IMR-90 (cell line): ENCODE measurements around the gene CDKL5. TPM values are rescaled to one million over a fixed set of nuclear protein-coding genes. Genes with fewer than 3 reads are reported as not detected.

ENCODE experiments used
- ATAC-seq: fragments of 200-7000 bp; cut with Tn5 transposase; 2 replicates; pipeline ENCODE4 v1.9.1; 2020; ENCODE audit warnings: low read depth, mild to moderate bottlenecking, moderate library complexity
- Bru-seq: library from RNA; stranded (reverse); fragments of 400-500 nt; gene quantifications from one replicate; lab custom pipeline; 2021; lab: Mats Ljungman, UMichigan
- BruChase-seq, 2 experiments: library from RNA; stranded (reverse); fragments of 400-500 nt; gene quantifications; one replicate each; lab custom pipeline; 2021; lab: Mats Ljungman, UMichigan
- BruUV-seq: library from RNA; stranded (reverse); fragments of 400-500 nt; replicated peaks from 2 replicates; lab custom pipeline; 2021; lab: Mats Ljungman, UMichigan
- CTCF ChIA-PET: fragments of 300-600 bp; formaldehyde crosslinking; extraction: SDS; loops from one replicate; lab custom pipeline; 2021; ENCODE audit warnings: antibody characterized with exemption; lab: Yijun Ruan, JAX
- POLR2A ChIA-PET: fragments of 300-600 bp; sonication (Branson Sonifier 250); formaldehyde crosslinking; loops from one replicate; lab custom pipeline; 2022; ENCODE audit warnings: antibody characterized with exemption; ENCODE audit not compliant: unreplicated experiment; lab: Charles Lee
- DNase-seq: peaks from one replicate; pipeline ENCODE4 v3.0.0; 2013
- H2AFZ ChIP-seq: replicated peaks from 2 replicates; pipeline ENCODE3; 2013; ENCODE audit warnings: low read length, mild to moderate bottlenecking; ENCODE audit not compliant: poor library complexity
- H2AK5ac ChIP-seq: 2 replicates; pipeline ENCODE4 v1.6.1; 2013; ENCODE audit warnings: low read depth, low read length, inconsistent platforms
- H2AK9ac ChIP-seq: replicated peaks from 2 replicates; pipeline ENCODE3; 2013; ENCODE audit warnings: mild to moderate bottlenecking, low read depth, low read length, moderate library complexity; ENCODE audit not compliant: poor library complexity
- H2BK120ac ChIP-seq: 2 replicates; pipeline ENCODE4 v1.6.1; 2013; ENCODE audit warnings: low read depth, low read length, inconsistent platforms
- H2BK15ac ChIP-seq: 3 replicates; pipeline ENCODE4 v1.6.1; 2013; ENCODE audit warnings: low read depth, low read length, inconsistent platforms
- H2BK20ac ChIP-seq: 2 replicates; pipeline ENCODE4 v1.6.1; 2013; ENCODE audit warnings: low read depth, mild to moderate bottlenecking, inconsistent platforms, low read length, moderate library complexity
- H2BK5ac ChIP-seq: 2 replicates; pipeline ENCODE4 v1.6.1; 2013; ENCODE audit warnings: mild to moderate bottlenecking, low read depth, low read length, inconsistent platforms; ENCODE audit not compliant: poor library complexity, severe bottlenecking
- H3K14ac ChIP-seq: replicated peaks from 2 replicates; pipeline ENCODE4 v1.6.1; 2013; ENCODE audit warnings: low read depth, low read length, inconsistent platforms
- H3K18ac ChIP-seq: 2 replicates; pipeline ENCODE4 v1.6.1; 2013; ENCODE audit warnings: low read depth, low read length, control low read depth
- H3K23ac ChIP-seq: 2 replicates; pipeline ENCODE4 v1.6.1; 2013; ENCODE audit warnings: low read depth, low read length, inconsistent platforms
- H3K27ac ChIP-seq: 2 replicates; pipeline ENCODE4 v1.5.1; 2013; ENCODE audit warnings: mild to moderate bottlenecking, control low read depth, low read length; ENCODE audit not compliant: insufficient read depth
- H3K27me3 ChIP-seq: 2 replicates; pipeline ENCODE4 v1.6.1; 2013; ENCODE audit warnings: low read length; ENCODE audit not compliant: control insufficient read depth, insufficient read depth
- H3K36me3 ChIP-seq: 2 replicates; pipeline ENCODE4 v1.6.1; 2013; ENCODE audit warnings: low read length, mixed read lengths; ENCODE audit not compliant: control insufficient read depth, insufficient read depth
- H3K4ac ChIP-seq: 2 replicates; pipeline ENCODE4 v1.6.1; 2013; ENCODE audit warnings: low read depth, low read length, inconsistent platforms
- H3K4me1 ChIP-seq: 2 replicates; pipeline ENCODE4 v1.6.1; 2013; ENCODE audit warnings: low read length, mixed read lengths; ENCODE audit not compliant: control insufficient read depth, insufficient read depth
- H3K4me2 ChIP-seq: 2 replicates; pipeline ENCODE4 v1.6.1; 2013; ENCODE audit warnings: low read depth, mild to moderate bottlenecking, control low read depth, low read length, moderate library complexity
- H3K4me3 ChIP-seq: 2 replicates; pipeline ENCODE4 v1.5.1; 2013; ENCODE audit warnings: low read depth, mild to moderate bottlenecking, control low read depth, low read length, moderate library complexity; ENCODE audit not compliant: insufficient read depth
- H3K56ac ChIP-seq: 2 replicates; pipeline ENCODE4 v1.6.1; 2013; ENCODE audit warnings: low read length, inconsistent platforms; ENCODE audit not compliant: insufficient read depth; ENCODE audit errors: extremely low read depth
- H3K79me1 ChIP-seq, 2 experiments: 2 replicates each; pipeline ENCODE4 v1.6.1; 2013; ENCODE audit warnings: low read length in 2 of 2, inconsistent platforms in 1 of 2, low read depth in 1 of 2
- H3K9ac ChIP-seq: 2 replicates; pipeline ENCODE4 v1.6.1; 2013; ENCODE audit warnings: low read depth, low read length, control low read depth
- H3K9me1 ChIP-seq: 2 replicates; pipeline ENCODE4 v1.6.1; 2013; ENCODE audit warnings: low read length, inconsistent platforms; ENCODE audit not compliant: insufficient read depth
- H3K9me3 ChIP-seq: 2 replicates; pipeline ENCODE4 v1.6.1; 2013; ENCODE audit warnings: low read length; ENCODE audit not compliant: control insufficient read depth, insufficient read depth
- H4K20me1 ChIP-seq: 2 replicates; pipeline ENCODE4 v1.6.1; 2013; ENCODE audit warnings: low read length, inconsistent platforms; ENCODE audit not compliant: insufficient read depth
- H4K5ac ChIP-seq: 2 replicates; pipeline ENCODE4 v1.6.1; 2013; ENCODE audit warnings: mild to moderate bottlenecking, low read depth, low read length, control low read depth
- H4K8ac ChIP-seq, 2 experiments: 2 replicates each; pipeline ENCODE4 v1.6.1; 2013; ENCODE audit warnings: low read depth in 2 of 2, low read length in 2 of 2, control low read depth in 1 of 2, inconsistent platforms in 1 of 2
- H4K91ac ChIP-seq: 2 replicates; pipeline ENCODE4 v1.6.1; 2013; ENCODE audit warnings: low read depth, low read length, inconsistent platforms; ENCODE audit not compliant: insufficient read depth
- CEBPB ChIP-seq: IDR thresholded peaks from 2 replicates; pipeline ENCODE4 v1.6.1; 2012; ENCODE audit warnings: low read depth, low read length, improper control_type of control experiment
- CHD1 ChIP-seq: IDR thresholded peaks from 2 replicates; pipeline ENCODE4 v1.6.1; 2012; ENCODE audit warnings: low read depth, low read length, improper control_type of control experiment
- CTCF ChIP-seq: conservative IDR thresholded peaks from 2 replicates; pipeline ENCODE4 v1.5.1; 2012; ENCODE audit warnings: mild to moderate bottlenecking, low read depth, low read length, improper control_type of control experiment
- MAZ ChIP-seq: IDR thresholded peaks from 2 replicates; pipeline ENCODE4 v1.6.1; 2012; ENCODE audit warnings: low read depth, mild to moderate bottlenecking, low read length, improper control_type of control experiment, moderate library complexity, borderline replicate concordance
- NFE2L2 ChIP-seq: fragments of 150-350 bp; IDR thresholded peaks from 2 replicates; pipeline ENCODE4 v1.6.1; 2016; ENCODE audit warnings: low read depth, mild to moderate bottlenecking, low read length
- POLR2A ChIP-seq: IDR thresholded peaks from 2 replicates; pipeline ENCODE4 v1.6.1; 2012; ENCODE audit warnings: mild to moderate bottlenecking, low read depth, low read length
- RAD21 ChIP-seq: IDR thresholded peaks from 2 replicates; pipeline ENCODE4 v1.6.1; 2012; ENCODE audit warnings: low read length, improper control_type of control experiment
- RFX5 ChIP-seq: IDR thresholded peaks from 2 replicates; pipeline ENCODE4 v1.8.0; 2012; ENCODE audit warnings: low read depth, mild to moderate bottlenecking, low read length, moderate library complexity
- SMC3 ChIP-seq: fragments of 150-350 bp; IDR thresholded peaks from 2 replicates; pipeline ENCODE4 v1.6.1; 2016; ENCODE audit warnings: low read depth, mild to moderate bottlenecking, antibody characterized with exemption, low read length, moderate library complexity
- WGBS, 2 experiments: methylation state at CpG; one replicate each; pipeline versions ENCODE4 v1.1.5 to v1.1.7; 2013; ENCODE audit warnings: missing lambda C conversion rate in 2 of 2; ENCODE audit not compliant: insufficient read length in 1 of 2; ENCODE audit errors: extremely low coverage in 2 of 2; 5-methylcytosine and 5-hydroxymethylcytosine counted together
- dilution Hi-C: fragments of 300-500 bp; cut with HindIII; formaldehyde crosslinking; loops from one replicate; pipeline ENCODE4 v1.14.3; 2018; ENCODE audit warnings: low sequenced_read_pairs; ENCODE audit not compliant: unreplicated experiment
- in situ Hi-C: fragments of 300-500 bp; cut with MboI; formaldehyde crosslinking; loops from 3 replicates; pipeline ENCODE4 v1.14.3; 2019; ENCODE audit warnings: low sequenced_read_pairs, inconsistent platforms, mixed read lengths
- intact Hi-C: fragments of 100-400 bp; cut with micrococcal nuclease; formaldehyde crosslinking; loops from 2 replicates; pipeline ENCODE4 v1.10.0; 2022
- long read RNA-seq: library from polyadenylated mRNA; unstranded; transcript quantifications from one replicate; pipeline ENCODE4 v2.0.0, GENCODE V29; 2021; ENCODE audit not compliant: unreplicated experiment
- polyA plus RNA-seq, 3 experiments: library from polyadenylated mRNA; depleted of rRNA; stranded (reverse); fragments of >200 nt; gene quantifications; 2 replicates each; pipeline ENCODE4 v1.2.3, GENCODE V29; 2012; ENCODE audit warnings: low replicate concordance in 1 of 3
- total RNA-seq: library from RNA; depleted of rRNA; stranded (reverse); fragments of >200 nt; gene quantifications from 2 replicates; pipeline ENCODE4 v1.2.3, GENCODE V29; 2012; rRNA removed
- TF ChIP-seq, protein P1 (sequence below): fragments of 150-350 bp; IDR thresholded peaks from 2 replicates; pipeline ENCODE4 v1.6.1; 2017; ENCODE audit warnings: mild to moderate bottlenecking, antibody characterized with exemption, low read length, low read depth

CDKL5 gene
- total RNA-seq (8.1 and 9.7 TPM in 2 replicates), polyA plus RNA-seq (2012; rRNA removed) (2.7 and 3.5 TPM in 2 replicates), Bru-seq, nascent RNA (percentile 65 among the genes with signal in this experiment), BruChase-seq, experiment 1, labeled RNA remaining after a 6-hour chase (percentile 59 among the genes with signal in this experiment), BruChase-seq, experiment 2, labeled RNA remaining after a 2-hour chase (percentile 63 among the genes with signal in this experiment)
- polyA plus RNA-seq (2012; cell fraction: cytosol; rRNA removed): 0.69 and 0.71 TPM in 2 replicates
- 1.4 and 7.4 TPM in 2 replicates for polyA plus RNA-seq (2012; cell fraction: nucleus; rRNA removed; ENCODE audit: low replicate concordance)
- long read RNA-seq, partial matches to known transcripts: 1 of 1 reads
- long read RNA-seq, other reads (novel, unspliced or antisense): 0 of 1 reads

DNA sequence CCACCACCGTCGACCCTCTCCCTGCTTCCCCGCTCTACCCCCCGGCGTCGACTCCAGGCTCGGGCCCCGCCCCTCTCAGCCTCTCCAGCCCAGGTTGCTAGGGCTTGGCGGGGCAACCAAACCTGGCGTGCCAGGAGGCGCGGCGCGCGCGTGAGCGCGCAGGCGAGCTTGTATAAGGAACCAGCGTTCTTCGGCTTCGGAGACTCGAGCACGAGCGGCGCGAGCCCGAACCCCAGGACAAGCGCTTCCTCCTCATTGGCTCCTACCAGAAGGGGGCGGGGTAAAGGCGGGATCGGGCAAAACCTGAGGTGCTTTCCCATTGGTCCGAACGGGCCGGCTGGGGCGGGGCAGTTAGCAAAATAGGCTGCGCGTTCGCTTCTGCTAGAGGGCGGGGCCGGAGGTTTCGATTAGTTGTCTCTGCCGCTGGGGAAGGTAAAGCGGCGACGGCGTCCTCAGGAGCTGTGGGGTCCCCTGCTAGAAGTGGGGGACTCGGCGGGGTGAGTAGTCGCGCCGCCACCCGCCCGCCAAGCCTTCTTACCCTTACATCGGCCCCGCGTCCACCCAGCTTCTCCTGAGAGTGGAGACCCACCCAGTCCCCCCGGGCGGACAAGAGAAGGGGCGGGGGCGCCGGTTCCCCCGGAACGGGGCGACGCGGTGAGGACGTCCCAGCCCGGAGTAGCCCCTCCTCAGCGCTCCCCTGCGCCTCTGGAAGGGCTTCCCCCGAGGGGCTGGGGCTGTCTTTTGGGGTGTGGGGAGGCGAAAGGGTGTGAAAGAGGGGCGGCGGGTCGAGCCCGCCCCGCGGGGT is at the start of gene CDKL5:
TSS of gene CDKL5 (plus strand) at position 410 of the 805 bp plus-strand sequence. CDS start 81,489 bp downstream, outside the sequence.
- POLR2A ChIA-PET: interaction anchor here (0.6 kb wide), 1 partner anchor 150 kb away, joined by 4 read pairs; no protein-coding TSS in a partner anchor
- intact Hi-C loops (loop anchor here (2.0 to 10.0 kb wide), 2 partner anchors 149 to 249 kb away; no protein-coding TSS in a partner anchor), dilution Hi-C loops (no loop called here), in situ Hi-C loops (loop anchor here (10.0 kb wide), 1 partner anchor 259 kb away; no protein-coding TSS in a partner anchor)
- Histone ChIP-seq H4K8ac (peak within 1 kb of the TSS in 1 of 2 experiments; percentile 20; a peak in 2 of 4 replicates), H3K9me3 (no peaks in the 10 kb centered on the region), H3K27ac (peak within 1 kb of the TSS; percentile 96), H4K20me1 (no peaks in the 10 kb centered on the region; the same call in 1 of the 2 replicates), H2AK5ac (peak within 1 kb of the TSS; percentile 64; the same call in 1 of the 2 replicates), H2BK20ac (0 out of 2 replicates have a peak within 1 kb of the TSS, but pooled peaks have one; percentile 46), H2BK120ac (peak within 1 kb of the TSS; percentile 82), H3K14ac (peak within 1 kb of the TSS; percentile 84), H2AFZ (peak within 1 kb of the TSS; percentile 89), H3K18ac (peak within 1 kb of the TSS; percentile 89), H4K91ac (0 out of 2 replicates have a peak within 1 kb of the TSS, but pooled peaks have one; percentile 48), H3K4me3 (peak within 1 kb of the TSS; percentile 69), H3K23ac (peak within 1 kb of the TSS; percentile 87), H3K79me1 (peaks cover 3 to 11% of the 10 kb centered on the region in 2 experiments; a peak in 3 of 4 replicates), H2BK15ac (peak within 1 kb of the TSS; percentile 18; the same call in 1 of the 3 replicates), H3K56ac (0 out of 2 replicates have a peak within 1 kb of the TSS, but pooled peaks have one; percentile 62), H3K4me2 (peak within 1 kb of the TSS; percentile 99), H3K4ac (peak within 1 kb of the TSS; percentile 87), H3K36me3 (0 out of 2 replicates have a peak, but pooled peaks cover 1% of the 10 kb centered on the region), H3K9ac (peak within 1 kb of the TSS; percentile 81), H2BK5ac (peak within 1 kb of the TSS; percentile 79), H3K27me3 (no peaks in the 10 kb centered on the region), H3K4me1 (peaks cover 3% of the 10 kb centered on the region; the same call in 1 of the 2 replicates), H2AK9ac (peak within 1 kb of the TSS; percentile 71), H3K9me1 (no peaks in the 10 kb centered on the region), H4K5ac (peak within 1 kb of the TSS; percentile 86; the same call in 1 of the 2 replicates)
- DNase-seq (peak; percentile 96), ATAC-seq (peak; percentile 91)
- WGBS, 2 experiments: 17% methylated on average over 25 of the region's 79 CpGs; no CpG with 5 or more reads in 1 of the 2 experiments
- CTCF ChIA-PET: interaction anchor here (0.6 to 1.0 kb wide), 4 partner anchors 16 to 1111 kb away, joined by 3 to 4 read pairs (median 3); no protein-coding TSS in a partner anchor
- no TSS peak for BruUV-seq
- TF ChIP-seq RAD21: no peak
- TF ChIP-seq SMC3: no peak
- 0 out of 2 replicates have a peak, but pooled peaks have one; percentile 23 for TF ChIP-seq RFX5
- TF ChIP-seq, protein P1, sequence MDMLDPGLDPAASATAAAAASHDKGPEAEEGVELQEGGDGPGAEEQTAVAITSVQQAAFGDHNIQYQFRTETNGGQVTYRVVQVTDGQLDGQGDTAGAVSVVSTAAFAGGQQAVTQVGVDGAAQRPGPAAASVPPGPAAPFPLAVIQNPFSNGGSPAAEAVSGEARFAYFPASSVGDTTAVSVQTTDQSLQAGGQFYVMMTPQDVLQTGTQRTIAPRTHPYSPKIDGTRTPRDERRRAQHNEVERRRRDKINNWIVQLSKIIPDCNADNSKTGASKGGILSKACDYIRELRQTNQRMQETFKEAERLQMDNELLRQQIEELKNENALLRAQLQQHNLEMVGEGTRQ: no peak
- no peak for TF ChIP-seq CHD1
- no peak for TF ChIP-seq NFE2L2
- peak; percentile 74 for TF ChIP-seq POLR2A
- no peak for TF ChIP-seq CTCF
- TF ChIP-seq CEBPB: no peak
- TF ChIP-seq MAZ: no peak; the same call in 1 of the 2 replicates
